Glutamatergic neuron (in vitro differentiated cells): ENCODE data around the gene LRFN2. TPM values are rescaled to one million over a fixed set of nuclear protein-coding genes. Genes with fewer than 3 reads are reported as not detected.

Experiments used
- DNase-seq: peaks from one replicate; pipeline ENCODE4 v3.0.0; 2022
- H3K27ac Mint-ChIP-seq: one replicate; pipeline ENCODE4 v1.8.0; 2020; ENCODE audit warnings: mild to moderate bottlenecking, mixed read lengths, inconsistent platforms; ENCODE audit not compliant: unreplicated experiment
- H3K27me3 Mint-ChIP-seq: one replicate; pipeline ENCODE4 v1.8.0; 2020; ENCODE audit warnings: mild to moderate bottlenecking, moderate library complexity, mixed read lengths, inconsistent platforms; ENCODE audit not compliant: unreplicated experiment
- H3K36me3 Mint-ChIP-seq: one replicate; pipeline ENCODE4 v1.8.0; 2020; ENCODE audit warnings: mild to moderate bottlenecking, mixed read lengths, inconsistent platforms; ENCODE audit not compliant: unreplicated experiment
- H3K4me1 Mint-ChIP-seq: one replicate; pipeline ENCODE4 v1.8.0; 2020; ENCODE audit warnings: mild to moderate bottlenecking, low read depth, mixed read lengths, inconsistent platforms; ENCODE audit not compliant: unreplicated experiment
- H3K4me3 Mint-ChIP-seq: one replicate; pipeline ENCODE4 v1.8.0; 2020; ENCODE audit warnings: mild to moderate bottlenecking, mixed read lengths, inconsistent platforms; ENCODE audit not compliant: unreplicated experiment
- H3K9me3 Mint-ChIP-seq: one replicate; pipeline ENCODE4 v1.8.0; 2020; ENCODE audit warnings: mild to moderate bottlenecking, moderate library complexity, mixed read lengths, inconsistent platforms; ENCODE audit not compliant: unreplicated experiment
- CTCF ChIP-seq: fragments of 200-600 bp; sonication (generic); IDR thresholded peaks from one replicate; pipeline ENCODE4 v1.5.0; 2021; ENCODE audit not compliant: partially characterized antibody, unreplicated experiment
- total RNA-seq: library from RNA; stranded (reverse); fragmentation: NEBNext Ultra II Directional; extraction: Animal tissue kit (Norgen Biotek cat#: 25700); gene quantifications from one replicate; pipeline ENCODE4 v1.2.1, GENCODE V29; 2021; ENCODE audit not compliant: unreplicated experiment

LRFN2 gene
- total RNA-seq, 1 donor from 2014 or later = 0.56 TPM

DNA sequence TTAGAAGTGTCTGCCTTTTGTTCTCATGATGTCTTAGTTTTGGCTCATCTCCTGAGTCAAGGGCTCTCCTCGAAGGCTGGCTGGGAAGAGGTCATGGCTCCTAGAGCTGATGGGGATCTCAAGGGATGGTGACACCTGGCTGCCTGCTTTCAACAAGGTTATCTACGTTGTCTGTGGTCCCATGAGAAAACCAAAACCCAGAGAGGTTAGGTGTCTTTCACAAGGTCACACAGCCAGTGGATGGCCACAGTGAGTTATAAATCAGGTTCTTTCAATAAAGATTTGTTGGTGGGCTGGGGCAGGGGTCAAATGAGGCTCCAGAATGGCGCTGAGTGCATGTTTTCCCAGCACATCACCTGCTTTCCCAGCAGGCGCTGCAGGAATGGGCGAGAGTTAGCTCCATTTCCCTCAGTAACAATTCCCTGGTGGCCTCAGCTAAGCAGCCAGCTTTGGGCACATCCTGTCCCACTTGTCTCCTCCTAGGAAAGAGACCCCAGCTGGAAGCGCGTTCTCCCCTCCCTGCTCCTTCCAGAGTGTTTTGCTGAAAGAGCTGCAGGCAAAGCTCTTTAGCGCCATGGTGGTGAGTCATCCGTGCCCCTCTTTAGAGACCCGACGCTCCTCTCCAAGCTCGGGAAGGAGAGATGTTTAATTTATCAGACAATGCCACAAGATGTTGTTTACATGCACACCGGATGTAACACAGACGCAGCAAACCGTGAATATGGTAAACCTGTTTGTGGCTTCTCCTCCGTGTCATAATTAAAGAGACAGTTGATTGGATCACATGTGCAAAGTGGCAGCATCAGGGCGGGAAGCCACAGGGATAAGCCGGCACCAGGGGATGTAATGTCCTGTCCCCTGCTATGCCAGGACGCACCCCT, 109.7 kb downstream of the LRFN2 start:
- DNase-seq = peak; percentile 59
- no peak for TF ChIP-seq CTCF
- Mint-ChIP-seq H3K36me3 (no peaks in the 10 kb centered on the region), H3K9me3 (peaks cover 3% of the 10 kb centered on the region), H3K4me3 (no peak overlapping the region), H3K27ac (peak overlapping the region; percentile 20), H3K27me3 (peaks cover 2% of the 10 kb centered on the region), H3K4me1 (peaks cover 5% of the 10 kb centered on the region)

DNA sequence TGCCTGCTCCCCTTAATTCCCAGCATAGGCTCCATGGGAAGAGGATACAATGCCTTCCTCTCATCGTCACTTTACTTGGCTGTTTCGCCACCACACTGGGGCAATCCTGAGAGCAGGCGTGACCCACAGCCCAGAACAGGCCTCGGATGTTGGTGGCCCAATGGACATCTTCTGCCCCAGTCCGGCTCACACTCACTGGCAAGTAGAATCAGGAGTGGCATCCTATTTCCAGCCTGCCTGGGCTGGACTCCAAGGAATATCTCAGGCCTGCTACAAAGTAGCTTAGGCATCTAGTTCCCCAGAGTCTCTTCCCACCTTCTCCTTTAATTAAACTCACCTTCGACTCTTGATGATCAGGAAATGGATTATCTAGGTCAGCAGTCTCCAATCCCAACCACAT, 110.5 kb downstream of the LRFN2 start:
- Mint-ChIP-seq H3K27me3 (peaks cover 2% of the 10 kb centered on the region), H3K27ac (no peak overlapping the region), H3K4me3 (no peak overlapping the region), H3K9me3 (peaks cover 3% of the 10 kb centered on the region), H3K36me3 (no peaks in the 10 kb centered on the region), H3K4me1 (peaks cover 5% of the 10 kb centered on the region)
- DNase-seq = no peak
- TF ChIP-seq CTCF = no peak

DNA sequence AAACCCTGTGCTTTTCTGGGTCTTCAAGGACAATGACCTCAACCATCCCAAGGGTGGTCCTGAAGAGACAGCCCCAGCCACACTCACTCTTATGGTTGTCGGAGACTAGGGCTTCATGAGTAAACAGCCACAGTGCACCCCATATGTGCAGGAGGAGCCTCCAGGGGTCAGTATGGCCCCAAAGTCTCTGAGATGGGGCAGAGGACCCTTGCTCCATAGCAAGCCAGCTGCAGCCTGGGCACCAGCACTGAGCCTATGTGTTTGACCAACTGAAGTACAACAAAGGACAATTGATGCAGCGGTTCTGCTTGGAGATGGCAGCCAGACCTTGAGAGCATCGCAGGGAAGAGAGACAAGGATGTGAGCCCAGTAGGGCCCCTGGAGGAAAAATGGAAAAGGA, 112.2 kb downstream of the LRFN2 start:
- no peak for TF ChIP-seq CTCF
- Mint-ChIP-seq H3K4me3 (no peak overlapping the region), H3K36me3 (no peaks in the 10 kb centered on the region), H3K27me3 (peaks cover 2% of the 10 kb centered on the region), H3K27ac (no peak overlapping the region), H3K9me3 (peaks cover 3% of the 10 kb centered on the region), H3K4me1 (peaks cover 5% of the 10 kb centered on the region)
- DNase-seq = no peak

DNA sequence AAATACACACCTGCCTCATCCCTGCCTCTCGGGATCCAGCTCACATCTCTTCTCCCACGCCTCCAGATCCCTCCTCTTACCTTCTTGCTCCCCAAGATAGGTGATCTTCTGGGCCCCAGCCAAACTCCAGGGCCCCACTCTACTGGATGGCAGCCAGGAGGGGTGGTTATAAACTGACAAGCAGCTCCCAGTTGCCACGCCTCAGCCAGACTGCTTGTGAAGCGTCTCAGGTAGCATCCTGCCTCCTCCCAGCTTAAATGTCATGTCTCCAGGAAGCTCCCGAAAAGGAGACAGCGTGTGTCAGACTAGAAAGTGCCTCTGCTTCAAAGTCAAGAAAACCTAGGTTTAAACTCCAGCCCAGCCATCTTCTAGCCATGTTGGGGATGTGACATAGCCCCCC, 114.1 kb downstream of the LRFN2 start:
- DNase-seq = no peak
- no peak for TF ChIP-seq CTCF
- H3K36me3 Mint-ChIP-seq = no peaks in the 10 kb centered on the region
- peaks cover 4% of the 10 kb centered on the region for H3K27me3 Mint-ChIP-seq
- no peak overlapping the region for H3K4me3 Mint-ChIP-seq
- peaks cover 5% of the 10 kb centered on the region for H3K4me1 Mint-ChIP-seq
- H3K27ac Mint-ChIP-seq = no peak overlapping the region
- H3K9me3 Mint-ChIP-seq = peaks cover 3% of the 10 kb centered on the region

GRCh38 chr6:40472353-40472752, 114.8 kb downstream of the LRFN2 start:
- H3K27ac Mint-ChIP-seq = no peak overlapping the region
- no peak for DNase-seq
- peaks cover 4% of the 10 kb centered on the region for H3K27me3 Mint-ChIP-seq
- no peak for TF ChIP-seq CTCF
- H3K4me3 Mint-ChIP-seq = no peak overlapping the region
- H3K9me3 Mint-ChIP-seq = peaks cover 3% of the 10 kb centered on the region
- peaks cover under 1% of the 10 kb centered on the region for H3K4me1 Mint-ChIP-seq
- no peaks in the 10 kb centered on the region for H3K36me3 Mint-ChIP-seq
